ENCODE measurements around the gene CLMN.

- TF ChIP-seq POLR2A (IDR thresholded peaks at IDR 0.05), result no peak
- TF ChIP-seq, protein P1, sequence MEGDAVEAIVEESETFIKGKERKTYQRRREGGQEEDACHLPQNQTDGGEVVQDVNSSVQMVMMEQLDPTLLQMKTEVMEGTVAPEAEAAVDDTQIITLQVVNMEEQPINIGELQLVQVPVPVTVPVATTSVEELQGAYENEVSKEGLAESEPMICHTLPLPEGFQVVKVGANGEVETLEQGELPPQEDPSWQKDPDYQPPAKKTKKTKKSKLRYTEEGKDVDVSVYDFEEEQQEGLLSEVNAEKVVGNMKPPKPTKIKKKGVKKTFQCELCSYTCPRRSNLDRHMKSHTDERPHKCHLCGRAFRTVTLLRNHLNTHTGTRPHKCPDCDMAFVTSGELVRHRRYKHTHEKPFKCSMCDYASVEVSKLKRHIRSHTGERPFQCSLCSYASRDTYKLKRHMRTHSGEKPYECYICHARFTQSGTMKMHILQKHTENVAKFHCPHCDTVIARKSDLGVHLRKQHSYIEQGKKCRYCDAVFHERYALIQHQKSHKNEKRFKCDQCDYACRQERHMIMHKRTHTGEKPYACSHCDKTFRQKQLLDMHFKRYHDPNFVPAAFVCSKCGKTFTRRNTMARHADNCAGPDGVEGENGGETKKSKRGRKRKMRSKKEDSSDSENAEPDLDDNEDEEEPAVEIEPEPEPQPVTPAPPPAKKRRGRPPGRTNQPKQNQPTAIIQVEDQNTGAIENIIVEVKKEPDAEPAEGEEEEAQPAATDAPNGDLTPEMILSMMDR (IDR thresholded peaks at IDR 0.05), result no peak
- TF ChIP-seq POLR2AphosphoS5 (IDR thresholded peaks at IDR 0.05; ENCODE audit: insufficient read depth in 1 of 2, low read depth in 1 of 2), result no peak
Measured at GRCh38 chr14:95232894-95233584, 86.7 kb downstream of the CLMN start.

All from vagina (tissue), 2 donors.